ENCODE data around the gene GJA1. TPM values are rescaled to one million over a fixed set of nuclear protein-coding genes. Genes with fewer than 3 reads are reported as not detected.
"Not testable (repeated sequence)": the region's sequence is repeated elsewhere in the genome, so short reads cannot be mapped to it uniquely, and the experiment has no call there.

Gene GJA1
- polyA plus RNA-seq, 4 donors, result 0.89 to 88.2 (median 17.1) TPM

DNA sequence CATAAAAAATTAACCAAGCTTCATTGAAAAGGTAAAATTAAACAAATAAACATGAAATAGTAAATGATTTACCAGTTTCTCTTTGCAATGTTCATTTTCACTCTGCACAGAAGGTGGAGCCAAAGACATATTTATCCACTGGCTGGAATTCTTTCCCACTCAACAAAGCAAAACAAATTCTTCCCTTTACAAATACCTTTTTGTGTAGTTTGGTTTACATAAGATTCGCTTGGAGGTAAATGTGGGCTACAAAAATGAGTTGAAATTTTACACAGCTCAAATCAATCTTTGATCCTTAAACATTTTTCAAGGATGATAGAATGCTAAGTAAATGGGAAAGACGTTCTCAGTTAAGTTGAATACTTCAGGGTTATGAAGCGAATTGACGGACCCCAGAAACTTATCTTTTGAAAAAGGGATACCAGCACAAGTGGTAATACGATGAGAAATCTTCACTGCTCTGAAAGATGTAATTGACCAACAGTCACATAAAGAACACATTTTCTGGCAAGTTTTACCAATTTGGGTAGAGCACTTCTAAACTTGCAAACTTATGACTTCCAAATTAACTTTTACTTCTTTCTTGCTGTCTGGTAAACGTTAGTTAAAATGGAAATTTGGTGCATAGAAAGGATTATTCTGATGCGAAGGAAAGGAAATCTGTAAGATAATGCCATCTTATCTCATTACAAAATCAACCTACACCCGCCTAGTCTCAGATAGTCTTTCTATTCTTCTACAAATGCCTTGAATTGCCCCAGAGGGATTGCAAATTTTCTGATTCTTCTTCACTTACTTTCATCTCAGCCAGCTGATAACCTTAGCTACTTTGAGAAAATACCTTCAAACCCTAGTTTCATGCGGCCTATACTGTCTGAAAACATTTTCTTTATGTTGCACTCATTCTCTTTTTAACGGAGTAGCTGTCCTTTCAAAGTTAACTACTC, 4.7 kb upstream of the GJA1 start:
- FAIRE-seq (peak; percentile 65), DNase-seq (peak; percentile 56 to 59)
- Histone ChIP-seq H3K4me1 (ENCODE audit: control insufficient read depth in 3 of 3, insufficient read depth in 2 of 3, low read depth in 1 of 3, low read length in 2 of 3) (no peaks in the 10 kb centered on the region), H3K27me3 (ENCODE audit: control insufficient read depth in 3 of 3, insufficient read depth in 3 of 3, low read length in 3 of 3) (no peaks in the 10 kb centered on the region), H3K36me3 (ENCODE audit: control insufficient read depth in 3 of 3, insufficient read depth in 2 of 3, low read depth in 1 of 3, low read length in 3 of 3) (no peaks in the 10 kb centered on the region), H3K9me3 (ENCODE audit: control insufficient read depth in 2 of 2, insufficient read depth in 1 of 2, low read depth in 1 of 2, low read length in 1 of 2) (no peaks in the 10 kb centered on the region), H3K27ac (ENCODE audit: low read depth in 1 of 3, low read length in 2 of 3) (no peak overlapping the region), H3K4me3 (ENCODE audit: low read depth in 1 of 3, low read length in 3 of 3) (no peak overlapping the region)
- WGBS, 3 donors, result 61 to 63% (median 61%) methylated on average over 10 of the region's 10 CpGs

DNA sequence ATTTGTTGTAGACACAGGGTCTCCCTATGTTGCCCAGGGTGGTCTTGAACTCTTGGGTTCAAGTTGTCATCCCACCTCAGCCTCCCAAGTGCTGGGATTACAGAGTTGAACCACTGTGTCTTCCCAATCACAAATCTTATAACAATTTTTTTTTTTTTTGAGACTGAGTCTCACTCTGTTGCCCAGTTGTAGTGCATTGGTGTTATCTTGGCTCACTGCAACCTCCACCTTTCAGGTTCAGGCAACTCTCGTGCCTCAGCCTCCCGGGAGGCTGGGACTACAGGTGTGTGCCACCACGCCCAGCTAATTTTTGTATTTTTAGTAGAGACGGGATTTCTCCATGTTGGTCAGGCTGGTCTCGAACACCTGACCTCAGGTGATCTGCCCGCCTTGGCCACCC, 3.7 kb upstream of the GJA1 start:
- 92 to 95% (median 94%) methylated on average over 6 of the region's 6 CpGs for WGBS, 3 donors
- FAIRE-seq, result not testable (repeated sequence)

DNA sequence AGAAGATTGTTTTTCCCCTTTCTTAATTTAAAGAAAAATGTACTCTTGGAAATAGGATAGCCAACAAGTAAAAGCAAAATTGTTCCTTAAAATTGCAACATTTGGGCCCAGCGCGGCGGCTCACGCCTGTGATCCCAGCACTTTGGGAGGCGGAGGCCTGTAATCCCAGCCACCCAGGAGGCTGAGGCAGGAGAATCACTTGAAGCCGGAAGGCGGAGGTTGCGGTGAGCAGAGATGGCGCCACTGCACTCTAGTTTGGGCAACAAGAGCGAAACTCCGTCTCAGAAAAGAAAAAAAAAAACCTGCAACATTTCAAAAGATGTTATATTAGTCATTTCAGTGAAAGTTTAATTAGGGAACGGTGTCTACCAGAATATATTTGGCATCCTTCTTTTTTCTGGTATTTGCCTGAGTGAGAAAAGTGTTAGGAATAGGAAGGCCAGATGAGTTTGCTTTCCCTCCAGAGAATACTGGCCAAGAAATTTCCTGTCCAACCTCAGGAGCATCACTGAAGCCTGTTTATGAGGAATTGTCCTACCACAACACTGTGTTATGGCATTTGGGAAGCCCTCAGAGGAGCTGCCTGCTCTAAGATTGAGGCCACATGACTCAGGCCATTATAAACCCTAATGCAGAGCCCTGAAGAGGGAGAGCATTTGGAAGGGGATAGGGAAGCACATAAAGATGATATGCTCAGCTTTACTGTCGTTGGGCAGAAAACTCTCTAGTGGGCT, 1.2 kb upstream of the GJA1 start:
- no peak for FAIRE-seq
- 91 to 96% (median 94%) methylated on average over 13 of the region's 13 CpGs for WGBS, 3 donors

More for the DNA sequence above, 3.7 kb upstream of the GJA1 start:
- not testable (repeated sequence) for H3K4me1 ChIP-seq (ENCODE audit: control insufficient read depth in 3 of 3, insufficient read depth in 2 of 3, low read depth in 1 of 3, low read length in 2 of 3); H3K27me3 ChIP-seq (ENCODE audit: control insufficient read depth in 3 of 3, insufficient read depth in 3 of 3, low read length in 3 of 3); H3K4me3 ChIP-seq (ENCODE audit: low read depth in 1 of 3, low read length in 3 of 3); H3K36me3 ChIP-seq (ENCODE audit: control insufficient read depth in 3 of 3, insufficient read depth in 2 of 3, low read depth in 1 of 3, low read length in 3 of 3); H3K27ac ChIP-seq (ENCODE audit: low read depth in 1 of 3, low read length in 2 of 3); H3K9me3 ChIP-seq (ENCODE audit: control insufficient read depth in 2 of 2, insufficient read depth in 1 of 2, low read depth in 1 of 2, low read length in 1 of 2); DNase-seq

DNA sequence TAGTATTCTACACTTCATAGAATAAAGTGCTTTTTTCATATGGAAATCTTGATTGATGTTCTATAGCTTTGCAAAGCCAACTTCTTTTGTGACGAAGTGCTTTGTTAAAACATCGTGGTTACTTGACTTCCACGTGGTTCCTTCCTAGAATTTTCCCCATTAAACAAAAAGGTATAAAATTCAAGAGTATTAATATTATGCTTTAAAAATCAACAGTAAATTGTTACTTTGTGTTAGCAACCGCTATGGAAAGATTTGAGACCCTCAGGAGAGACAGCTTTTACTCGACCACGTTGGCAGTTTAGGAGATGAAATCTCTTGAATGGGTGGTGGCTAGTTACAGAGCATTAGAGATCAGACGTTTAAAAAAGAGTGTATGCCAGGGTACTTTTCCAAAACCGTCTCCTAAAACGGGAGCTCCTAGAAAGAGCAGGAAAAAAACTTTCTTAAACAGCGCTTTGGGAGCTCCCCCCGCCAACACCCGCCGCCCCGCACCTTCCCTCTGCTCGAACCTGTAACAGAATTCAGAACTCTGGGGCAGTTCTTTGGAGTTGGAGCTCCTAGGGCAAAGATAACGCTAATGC, 920 bp downstream of the GJA1 start:
- Histone ChIP-seq H3K27ac (ENCODE audit: low read depth in 1 of 3, low read length in 2 of 3) (peak overlapping the region in 2 of 3 donors; percentile 66 to 89), H3K9me3 (ENCODE audit: control insufficient read depth in 2 of 2, insufficient read depth in 1 of 2, low read depth in 1 of 2, low read length in 1 of 2) (no peaks in the 10 kb centered on the region), H3K27me3 (ENCODE audit: control insufficient read depth in 3 of 3, insufficient read depth in 3 of 3, low read length in 3 of 3) (no peaks in the 10 kb centered on the region), H3K4me3 (ENCODE audit: low read depth in 1 of 3, low read length in 3 of 3) (peak overlapping the region; percentile 36 to 88 (median 70)), H3K4me1 (ENCODE audit: control insufficient read depth in 3 of 3, insufficient read depth in 2 of 3, low read depth in 1 of 3, low read length in 2 of 3) (peaks cover 0 to 4% (median 0%) of the 10 kb centered on the region in 3 donors), H3K36me3 (ENCODE audit: control insufficient read depth in 3 of 3, insufficient read depth in 2 of 3, low read depth in 1 of 3, low read length in 3 of 3) (no peaks in the 10 kb centered on the region)
- FAIRE-seq (no peak), DNase-seq (peak; percentile 15 to 40)
- 0 to 4% (median 2%) methylated on average over 16 of the region's 16 CpGs for WGBS, 3 donors

More for the DNA sequence above, 1.2 kb upstream of the GJA1 start:
- Histone ChIP-seq H3K4me1 (ENCODE audit: control insufficient read depth in 3 of 3, insufficient read depth in 2 of 3, low read depth in 1 of 3, low read length in 2 of 3) (peaks cover 0 to 4% (median 0%) of the 10 kb centered on the region in 3 donors), H3K27me3 (ENCODE audit: control insufficient read depth in 3 of 3, insufficient read depth in 3 of 3, low read length in 3 of 3) (no peaks in the 10 kb centered on the region), H3K27ac (ENCODE audit: low read depth in 1 of 3, low read length in 2 of 3) (no peak overlapping the region), H3K9me3 (ENCODE audit: control insufficient read depth in 2 of 2, insufficient read depth in 1 of 2, low read depth in 1 of 2, low read length in 1 of 2) (no peaks in the 10 kb centered on the region), H3K36me3 (ENCODE audit: control insufficient read depth in 3 of 3, insufficient read depth in 2 of 3, low read depth in 1 of 3, low read length in 3 of 3) (no peaks in the 10 kb centered on the region), H3K4me3 (ENCODE audit: low read depth in 1 of 3, low read length in 3 of 3) (no peak overlapping the region)
- no peak for DNase-seq

DNA sequence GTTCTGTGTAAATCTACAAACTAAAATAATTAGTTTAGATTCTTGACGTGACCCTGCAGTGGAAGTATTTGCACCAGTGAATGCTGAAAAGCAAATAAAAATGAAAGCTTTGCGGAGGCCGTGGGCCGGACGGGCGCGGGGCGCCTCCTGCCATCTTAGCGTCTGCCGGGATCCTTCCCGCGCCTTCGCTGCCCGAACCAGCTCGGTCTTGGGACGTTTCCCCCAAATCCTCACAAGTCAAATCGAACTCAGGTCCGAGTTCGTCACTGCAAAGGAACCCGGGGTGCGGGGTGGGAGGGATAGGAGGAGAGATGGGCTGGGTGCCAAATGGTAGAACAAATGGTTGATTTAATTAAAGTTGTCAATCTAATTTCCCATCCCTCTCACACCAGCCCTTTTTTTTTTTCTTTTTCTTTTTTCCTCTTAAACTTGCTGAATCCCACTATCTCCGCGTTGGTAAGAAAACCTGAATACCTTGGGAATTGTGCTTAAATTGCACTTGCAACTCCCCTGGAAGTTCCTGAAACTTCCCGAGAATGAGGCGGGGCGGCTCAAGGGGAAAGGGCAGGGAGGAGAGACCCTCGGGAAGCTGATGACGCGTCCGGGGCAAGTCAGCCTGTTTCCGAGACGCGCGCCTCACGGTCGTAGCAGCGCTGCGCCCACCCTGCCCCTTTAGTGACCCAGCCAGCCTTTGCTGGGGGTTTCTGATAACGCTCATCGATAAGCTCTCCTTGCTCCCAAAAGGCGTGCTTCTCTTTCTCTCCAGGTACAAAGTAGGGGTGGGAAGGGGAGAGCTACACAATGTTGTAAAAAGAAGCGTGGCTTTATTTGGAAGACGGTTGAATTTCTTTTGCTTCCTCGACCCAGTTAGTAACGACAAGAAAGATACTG, 1.8 kb downstream of the GJA1 start:
- no peak for FAIRE-seq
- 1 to 2% (median 1%) methylated on average over 45 of the region's 45 CpGs for WGBS, 3 donors
- peak; percentile 22 to 68 for DNase-seq
- H3K36me3 ChIP-seq (ENCODE audit: control insufficient read depth in 3 of 3, insufficient read depth in 2 of 3, low read depth in 1 of 3, low read length in 3 of 3), result no peaks in the 10 kb centered on the region
- peaks cover 0 to 4% (median 0%) of the 10 kb centered on the region in 3 donors for H3K4me1 ChIP-seq (ENCODE audit: control insufficient read depth in 3 of 3, insufficient read depth in 2 of 3, low read depth in 1 of 3, low read length in 2 of 3)
- no peaks in the 10 kb centered on the region for H3K9me3 ChIP-seq (ENCODE audit: control insufficient read depth in 2 of 2, insufficient read depth in 1 of 2, low read depth in 1 of 2, low read length in 1 of 2)
- peak overlapping the region; percentile 20 to 89 (median 66) for H3K27ac ChIP-seq (ENCODE audit: low read depth in 1 of 3, low read length in 2 of 3)
- peak overlapping the region; percentile 36 to 88 (median 70) for H3K4me3 ChIP-seq (ENCODE audit: low read depth in 1 of 3, low read length in 3 of 3)
- H3K27me3 ChIP-seq (ENCODE audit: control insufficient read depth in 3 of 3, insufficient read depth in 3 of 3, low read length in 3 of 3), result no peaks in the 10 kb centered on the region

DNA sequence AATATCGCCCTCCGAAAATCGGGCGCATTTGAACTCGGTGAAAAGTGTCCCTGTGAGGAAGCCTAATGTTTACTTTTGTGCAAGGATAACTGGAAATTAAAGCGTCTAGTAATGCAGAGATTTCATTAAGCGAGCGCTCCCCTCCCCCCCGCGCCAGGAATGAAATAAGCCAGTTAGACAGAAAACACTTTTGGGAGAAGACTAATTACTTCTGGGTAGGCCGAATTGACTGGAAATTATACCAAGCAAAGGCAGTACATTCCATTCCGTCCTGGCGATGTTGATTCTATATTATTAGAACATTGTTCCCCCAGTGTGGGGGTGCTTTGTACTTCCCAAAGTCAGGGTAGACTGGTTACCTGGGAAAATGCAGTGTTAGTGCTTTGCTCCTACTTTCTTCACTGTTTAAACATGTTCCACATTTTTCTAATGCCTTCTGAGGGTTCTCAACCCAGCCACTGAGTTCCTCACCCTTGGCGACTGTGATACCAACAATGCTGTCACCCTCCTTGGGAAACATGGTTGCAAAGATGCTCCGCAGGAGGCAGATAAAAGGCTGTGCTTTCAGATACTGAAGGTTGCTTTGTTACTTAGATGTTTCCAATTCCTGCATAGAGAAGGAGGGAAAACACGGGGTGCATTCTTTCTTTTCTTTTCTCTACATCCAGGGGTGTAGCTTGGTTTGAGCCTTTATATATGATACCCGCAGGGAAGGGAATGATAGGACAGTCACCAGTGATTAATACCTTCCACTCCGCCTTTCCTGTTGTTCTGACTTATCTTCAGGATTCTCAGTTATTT, 2.6 kb downstream of the GJA1 start:
- peak overlapping the region in 2 of 3 donors; percentile 70 to 88 for H3K4me3 ChIP-seq (ENCODE audit: low read depth in 1 of 3, low read length in 3 of 3)
- H3K9me3 ChIP-seq (ENCODE audit: control insufficient read depth in 2 of 2, insufficient read depth in 1 of 2, low read depth in 1 of 2, low read length in 1 of 2), result no peaks in the 10 kb centered on the region
- peak in 1 of 2 donors; percentile 8 for DNase-seq
- H3K27ac ChIP-seq (ENCODE audit: low read depth in 1 of 3, low read length in 2 of 3), result peak overlapping the region in 2 of 3 donors; percentile 66 to 89
- H3K4me1 ChIP-seq (ENCODE audit: control insufficient read depth in 3 of 3, insufficient read depth in 2 of 3, low read depth in 1 of 3, low read length in 2 of 3), result peaks cover 0 to 4% (median 4%) of the 10 kb centered on the region in 3 donors
- FAIRE-seq, result no peak
- no peaks in the 10 kb centered on the region for H3K27me3 ChIP-seq (ENCODE audit: control insufficient read depth in 3 of 3, insufficient read depth in 3 of 3, low read length in 3 of 3)
- H3K36me3 ChIP-seq (ENCODE audit: control insufficient read depth in 3 of 3, insufficient read depth in 2 of 3, low read depth in 1 of 3, low read length in 3 of 3), result no peaks in the 10 kb centered on the region
- 18 to 23% (median 20%) methylated on average over 18 of the region's 18 CpGs for WGBS, 3 donors

DNA sequence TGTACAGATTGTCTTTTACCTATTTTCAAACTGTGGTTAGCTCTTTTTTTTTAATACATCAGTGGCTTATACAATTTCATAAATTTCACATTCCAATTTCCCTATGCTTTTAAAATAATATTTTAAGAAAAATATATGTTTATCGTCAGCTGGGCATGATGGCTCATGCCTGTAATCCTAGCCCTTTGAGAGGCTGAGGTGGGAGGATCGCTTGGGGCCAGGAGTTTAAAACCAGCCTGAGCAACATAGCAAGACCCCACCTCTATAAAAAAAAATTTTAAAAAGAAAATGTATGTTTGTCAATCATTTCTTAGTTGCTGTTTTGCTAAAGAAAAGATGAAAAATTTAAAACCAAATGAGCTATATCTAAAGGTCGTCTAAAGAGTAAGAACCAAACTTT, 3.4 kb downstream of the GJA1 start:
- no peak for FAIRE-seq

More for the DNA sequence above, 3.4 kb downstream of the GJA1 start:
- DNase-seq, result no peak
- H3K9me3 ChIP-seq (ENCODE audit: control insufficient read depth in 2 of 2, insufficient read depth in 1 of 2, low read depth in 1 of 2, low read length in 1 of 2), result no peaks in the 10 kb centered on the region
- H3K4me3 ChIP-seq (ENCODE audit: low read depth in 1 of 3, low read length in 3 of 3), result no peak overlapping the region
- peaks cover 0 to 4% (median 4%) of the 10 kb centered on the region in 3 donors for H3K4me1 ChIP-seq (ENCODE audit: control insufficient read depth in 3 of 3, insufficient read depth in 2 of 3, low read depth in 1 of 3, low read length in 2 of 3)
- no peaks in the 10 kb centered on the region for H3K36me3 ChIP-seq (ENCODE audit: control insufficient read depth in 3 of 3, insufficient read depth in 2 of 3, low read depth in 1 of 3, low read length in 3 of 3)
- 83 to 92% (median 91%) methylated on average over 3 of the region's 3 CpGs for WGBS, 3 donors
- H3K27me3 ChIP-seq (ENCODE audit: control insufficient read depth in 3 of 3, insufficient read depth in 3 of 3, low read length in 3 of 3), result no peaks in the 10 kb centered on the region
- H3K27ac ChIP-seq (ENCODE audit: low read depth in 1 of 3, low read length in 2 of 3), result no peak overlapping the region
